K562 (cell line): ENCODE results near the gene DAPK2. TPM values are rescaled to one million over a fixed set of nuclear protein-coding genes. Genes with fewer than 3 reads are reported as not detected.

Experiments used
- CBFA2T2 ChIP-seq: fragments of 450-650 bp; conservative IDR thresholded peaks from 2 replicates; pipeline ENCODE4 v1.6.1; 2017; ENCODE audit warnings: mild to moderate bottlenecking
- EHMT2 ChIP-seq: fragments of 450-650 bp; IDR thresholded peaks from 2 replicates; pipeline ENCODE4 v1.6.1; 2018; ENCODE audit warnings: antibody characterized with exemption
- FOXP1 ChIP-seq: sonication (generic); formaldehyde crosslinking; IDR thresholded peaks from 2 replicates; pipeline ENCODE4 v1.8.0; 2022; ENCODE audit warnings: mild to moderate bottlenecking, missing genetic modification reagents
- GTF2E2 ChIP-seq: fragments of 200-800 bp; sonication (Bioruptor generic); IDR thresholded peaks from 2 replicates; pipeline ENCODE4 v1.6.1; 2016; ENCODE audit warnings: missing genetic modification characterization, missing compliant biosample characterization
- HLTF ChIP-seq: fragments of 450-650 bp; IDR thresholded peaks from 2 replicates; pipeline ENCODE4 v1.6.1; 2016
- JUNB ChIP-seq: fragments of 450-650 bp; formaldehyde crosslinking; conservative IDR thresholded peaks from 2 replicates; pipeline ENCODE4 v1.4.0; 2020; ENCODE audit warnings: mild to moderate bottlenecking
- MECOM ChIP-seq: fragments of 250-450 bp; sonication (Bioruptor Pico); IDR thresholded peaks from 2 replicates; pipeline ENCODE4 v1.8.0; 2022; ENCODE audit warnings: inconsistent platforms
- POLR2AphosphoS2 ChIP-seq: IDR thresholded peaks from 2 replicates; pipeline ENCODE4 v1.6.1; 2012; ENCODE audit warnings: low read length, improper control_type of control experiment
- PRMT5 ChIP-seq: sonication (generic); formaldehyde crosslinking; IDR thresholded peaks from 2 replicates; pipeline ENCODE4 v1.5.0; 2020; ENCODE audit warnings: missing genetic modification reagents
- SRSF7 ChIP-seq: fragments of 200-400 bp; formaldehyde crosslinking; optimal IDR thresholded peaks from 2 replicates; pipeline ENCODE3; 2017; ENCODE audit warnings: mild to moderate bottlenecking, low read depth, low read length
- TARDBP ChIP-seq: fragments of 450-650 bp; IDR thresholded peaks from 2 replicates; pipeline ENCODE4 v1.6.1; 2016
- ZNF121 ChIP-seq: sonication (generic); formaldehyde crosslinking; conservative IDR thresholded peaks from 2 replicates; pipeline ENCODE4 v1.8.0; 2022; ENCODE audit warnings: missing genetic modification reagents
- ZNF324 ChIP-seq: fragments of 250-450 bp; sonication (Bioruptor Pico); IDR thresholded peaks from 2 replicates; pipeline ENCODE4 v1.4.0; 2020; ENCODE audit warnings: mild to moderate bottlenecking
- ZNF408 ChIP-seq: fragments of 250-450 bp; sonication (Bioruptor Pico); IDR thresholded peaks from 2 replicates; pipeline ENCODE4 v1.4.0; 2020; ENCODE audit warnings: low read depth, mild to moderate bottlenecking, moderate library complexity
- ZNF57 ChIP-seq: fragments of 450-650 bp; formaldehyde crosslinking; IDR thresholded peaks from 2 replicates; pipeline ENCODE4 v1.4.0; 2020; ENCODE audit warnings: mild to moderate bottlenecking, moderate library complexity
- ZNF707 ChIP-seq: fragments of 250-450 bp; sonication (Bioruptor Pico); conservative IDR thresholded peaks from 2 replicates; pipeline ENCODE4 v1.8.0; 2022; ENCODE audit warnings: inconsistent platforms, mild to moderate bottlenecking, moderate library complexity
- ZNF766 ChIP-seq: fragments of 200-800 bp; sonication (Bioruptor generic); conservative IDR thresholded peaks from 2 replicates; pipeline ENCODE4 v1.6.1; 2016; ENCODE audit warnings: missing genetic modification characterization, missing compliant biosample characterization
- polyA plus RNA-seq, 8 experiments: library from polyadenylated mRNA; depleted of rRNA in 4 of 8; stranded (reverse) in 5 of 8; unstranded in 3 of 8; fragments of >200 nt; fragmentation: Nextera tagmentation in 2 of 8; fragmentation: Illumina TruSeq in 1 of 8; extraction: Ambion mirVana in 2 of 8; extraction: Trizol in 1 of 8; gene quantifications; 2 replicates each; pipeline versions ENCODE4 v1.2.1 to v1.2.3, GENCODE V29; 2011 to 2014; ENCODE audit warnings: inconsistent platforms in 1 of 8, missing spikeins in 1 of 8
- total RNA-seq, 7 experiments: library from RNA; depleted of rRNA in 6 of 7; stranded (reverse); fragments of >200 nt in 6 of 7; fragmentation: Illumina TruSeq in 2 of 7; extraction: Trizol in 2 of 7; gene quantifications; 2 replicates each; pipeline versions ENCODE4 v1.2.1 to v1.2.3, GENCODE V29; 2011 to 2021; ENCODE audit warnings: low replicate concordance in 1 of 7
- TF ChIP-seq, protein P1 (sequence below): fragments of 250-450 bp; sonication (Bioruptor Pico); IDR thresholded peaks from 2 replicates; pipeline ENCODE4 v1.5.0; 2021
- TF ChIP-seq, protein P2 (sequence below): fragments of 250-450 bp; sonication (Bioruptor Pico); IDR thresholded peaks from 2 replicates; pipeline ENCODE4 v1.8.0; 2021; ENCODE audit warnings: moderate library complexity, mild to moderate bottlenecking, inconsistent platforms
- TF ChIP-seq, protein P3 (sequence below): sonication (generic); IDR thresholded peaks from 2 replicates; pipeline ENCODE4 v1.6.1; 2016
- TF ChIP-seq, protein P4 (sequence below): fragments of 450-650 bp; IDR thresholded peaks from 2 replicates; pipeline ENCODE4 v1.6.1; 2016
- TF ChIP-seq, protein P5 (sequence below): fragments of 150-350 bp; IDR thresholded peaks from 2 replicates; pipeline ENCODE4 v1.6.1; 2014; ENCODE audit warnings: low read depth, mild to moderate bottlenecking, low read length, borderline replicate concordance

Gene DAPK2
- total and polyA plus RNA-seq, 9 of the 15 experiments (the other 6 are each of a cell fraction or from before 2014, with no cell fraction given), result 0.14 to 5.2 (median 2.2) TPM

DNA sequence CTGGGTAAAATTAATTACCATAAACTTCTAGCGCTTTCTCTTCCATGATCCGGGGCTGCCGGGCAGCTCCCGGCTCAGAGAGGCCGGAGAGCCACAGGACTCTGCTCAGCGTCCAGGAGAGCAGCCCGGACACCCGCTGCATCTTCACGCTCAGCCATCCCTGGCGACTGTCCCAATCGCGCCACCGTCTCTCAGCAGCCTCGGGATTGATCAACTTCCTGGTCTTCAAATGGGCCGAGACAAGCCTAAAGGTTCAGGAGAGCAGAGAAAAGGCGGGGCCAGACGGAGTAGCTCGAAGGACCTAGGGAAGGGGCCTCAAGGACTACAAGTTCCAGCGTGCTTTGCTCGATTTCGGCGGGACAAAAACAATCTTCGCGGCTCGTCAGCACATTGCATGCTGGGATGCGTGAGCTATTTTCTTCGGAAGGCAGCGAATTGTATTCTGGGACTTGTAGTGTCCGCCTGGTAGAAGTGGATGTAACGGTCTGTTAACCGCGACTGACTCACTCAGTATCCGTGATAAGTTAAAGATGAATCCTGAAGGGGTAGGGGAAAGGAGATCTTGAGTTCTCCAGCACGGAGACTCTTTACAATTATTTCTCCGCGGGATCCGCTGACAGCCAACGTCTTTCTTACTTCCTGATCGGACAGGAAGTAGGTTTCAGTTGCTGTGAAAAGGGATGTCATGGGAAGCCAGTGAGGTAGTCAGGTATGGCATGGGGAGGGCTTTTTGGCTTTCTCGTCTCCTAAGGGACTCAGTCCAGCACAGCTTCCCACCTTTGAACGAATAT, 47.5 kb upstream of the DAPK2 start, which contains the start of gene CIAO2A (continued):
- TF ChIP-seq, protein P1, sequence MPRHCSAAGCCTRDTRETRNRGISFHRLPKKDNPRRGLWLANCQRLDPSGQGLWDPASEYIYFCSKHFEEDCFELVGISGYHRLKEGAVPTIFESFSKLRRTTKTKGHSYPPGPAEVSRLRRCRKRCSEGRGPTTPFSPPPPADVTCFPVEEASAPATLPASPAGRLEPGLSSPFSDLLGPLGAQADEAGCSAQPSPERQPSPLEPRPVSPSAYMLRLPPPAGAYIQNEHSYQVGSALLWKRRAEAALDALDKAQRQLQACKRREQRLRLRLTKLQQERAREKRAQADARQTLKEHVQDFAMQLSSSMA (CRISPR knock-in tag), result no peak; the same call in 1 of the 2 replicates
- no peak for TF ChIP-seq EHMT2
- no peak for TF ChIP-seq MECOM (CRISPR knock-in tag)
- TF ChIP-seq FOXP1 (CRISPR knock-in tag), result peak; percentile 65; the same call in 1 of the 2 replicates
- no peak for TF ChIP-seq POLR2AphosphoS2
- TF ChIP-seq, protein P2, sequence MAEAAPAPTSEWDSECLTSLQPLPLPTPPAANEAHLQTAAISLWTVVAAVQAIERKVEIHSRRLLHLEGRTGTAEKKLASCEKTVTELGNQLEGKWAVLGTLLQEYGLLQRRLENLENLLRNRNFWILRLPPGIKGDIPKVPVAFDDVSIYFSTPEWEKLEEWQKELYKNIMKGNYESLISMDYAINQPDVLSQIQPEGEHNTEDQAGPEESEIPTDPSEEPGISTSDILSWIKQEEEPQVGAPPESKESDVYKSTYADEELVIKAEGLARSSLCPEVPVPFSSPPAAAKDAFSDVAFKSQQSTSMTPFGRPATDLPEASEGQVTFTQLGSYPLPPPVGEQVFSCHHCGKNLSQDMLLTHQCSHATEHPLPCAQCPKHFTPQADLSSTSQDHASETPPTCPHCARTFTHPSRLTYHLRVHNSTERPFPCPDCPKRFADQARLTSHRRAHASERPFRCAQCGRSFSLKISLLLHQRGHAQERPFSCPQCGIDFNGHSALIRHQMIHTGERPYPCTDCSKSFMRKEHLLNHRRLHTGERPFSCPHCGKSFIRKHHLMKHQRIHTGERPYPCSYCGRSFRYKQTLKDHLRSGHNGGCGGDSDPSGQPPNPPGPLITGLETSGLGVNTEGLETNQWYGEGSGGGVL (CRISPR knock-in tag), result no peak
- no peak for TF ChIP-seq ZNF121 (CRISPR knock-in tag)
- TF ChIP-seq SRSF7, result no peak
- TF ChIP-seq GTF2E2 (tag), result no peak; the same call in 1 of the 2 replicates
- no peak for TF ChIP-seq ZNF408 (CRISPR knock-in tag)
- no peak for TF ChIP-seq ZNF324 (CRISPR knock-in tag)
- no peak; the same call in 1 of the 2 replicates for TF ChIP-seq HLTF
- peak; percentile 1; the same call in 1 of the 2 replicates for TF ChIP-seq TARDBP
- no peak for TF ChIP-seq JUNB (CRISPR knock-in tag)
- no peak for TF ChIP-seq PRMT5 (CRISPR knock-in tag)
- TF ChIP-seq, protein P3, sequence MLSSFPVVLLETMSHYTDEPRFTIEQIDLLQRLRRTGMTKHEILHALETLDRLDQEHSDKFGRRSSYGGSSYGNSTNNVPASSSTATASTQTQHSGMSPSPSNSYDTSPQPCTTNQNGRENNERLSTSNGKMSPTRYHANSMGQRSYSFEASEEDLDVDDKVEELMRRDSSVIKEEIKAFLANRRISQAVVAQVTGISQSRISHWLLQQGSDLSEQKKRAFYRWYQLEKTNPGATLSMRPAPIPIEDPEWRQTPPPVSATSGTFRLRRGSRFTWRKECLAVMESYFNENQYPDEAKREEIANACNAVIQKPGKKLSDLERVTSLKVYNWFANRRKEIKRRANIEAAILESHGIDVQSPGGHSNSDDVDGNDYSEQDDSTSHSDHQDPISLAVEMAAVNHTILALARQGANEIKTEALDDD, result no peak; the same call in none of the 2 replicates
- no peak for TF ChIP-seq ZNF57
- TF ChIP-seq, protein P4, sequence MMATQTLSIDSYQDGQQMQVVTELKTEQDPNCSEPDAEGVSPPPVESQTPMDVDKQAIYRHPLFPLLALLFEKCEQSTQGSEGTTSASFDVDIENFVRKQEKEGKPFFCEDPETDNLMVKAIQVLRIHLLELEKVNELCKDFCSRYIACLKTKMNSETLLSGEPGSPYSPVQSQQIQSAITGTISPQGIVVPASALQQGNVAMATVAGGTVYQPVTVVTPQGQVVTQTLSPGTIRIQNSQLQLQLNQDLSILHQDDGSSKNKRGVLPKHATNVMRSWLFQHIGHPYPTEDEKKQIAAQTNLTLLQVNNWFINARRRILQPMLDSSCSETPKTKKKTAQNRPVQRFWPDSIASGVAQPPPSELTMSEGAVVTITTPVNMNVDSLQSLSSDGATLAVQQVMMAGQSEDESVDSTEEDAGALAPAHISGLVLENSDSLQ, result peak; percentile 82
- TF ChIP-seq, protein P5, sequence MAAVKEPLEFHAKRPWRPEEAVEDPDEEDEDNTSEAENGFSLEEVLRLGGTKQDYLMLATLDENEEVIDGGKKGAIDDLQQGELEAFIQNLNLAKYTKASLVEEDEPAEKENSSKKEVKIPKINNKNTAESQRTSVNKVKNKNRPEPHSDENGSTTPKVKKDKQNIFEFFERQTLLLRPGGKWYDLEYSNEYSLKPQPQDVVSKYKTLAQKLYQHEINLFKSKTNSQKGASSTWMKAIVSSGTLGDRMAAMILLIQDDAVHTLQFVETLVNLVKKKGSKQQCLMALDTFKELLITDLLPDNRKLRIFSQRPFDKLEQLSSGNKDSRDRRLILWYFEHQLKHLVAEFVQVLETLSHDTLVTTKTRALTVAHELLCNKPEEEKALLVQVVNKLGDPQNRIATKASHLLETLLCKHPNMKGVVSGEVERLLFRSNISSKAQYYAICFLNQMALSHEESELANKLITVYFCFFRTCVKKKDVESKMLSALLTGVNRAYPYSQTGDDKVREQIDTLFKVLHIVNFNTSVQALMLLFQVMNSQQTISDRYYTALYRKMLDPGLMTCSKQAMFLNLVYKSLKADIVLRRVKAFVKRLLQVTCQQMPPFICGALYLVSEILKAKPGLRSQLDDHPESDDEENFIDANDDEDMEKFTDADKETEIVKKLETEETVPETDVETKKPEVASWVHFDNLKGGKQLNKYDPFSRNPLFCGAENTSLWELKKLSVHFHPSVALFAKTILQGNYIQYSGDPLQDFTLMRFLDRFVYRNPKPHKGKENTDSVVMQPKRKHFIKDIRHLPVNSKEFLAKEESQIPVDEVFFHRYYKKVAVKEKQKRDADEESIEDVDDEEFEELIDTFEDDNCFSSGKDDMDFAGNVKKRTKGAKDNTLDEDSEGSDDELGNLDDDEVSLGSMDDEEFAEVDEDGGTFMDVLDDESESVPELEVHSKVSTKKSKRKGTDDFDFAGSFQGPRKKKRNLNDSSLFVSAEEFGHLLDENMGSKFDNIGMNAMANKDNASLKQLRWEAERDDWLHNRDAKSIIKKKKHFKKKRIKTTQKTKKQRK, result no peak
- TF ChIP-seq CBFA2T2, result no peak
- TF ChIP-seq ZNF766 (CRISPR knock-in tag), result peak; percentile 91
- TF ChIP-seq ZNF707 (CRISPR knock-in tag), result no peak
